T-helper 17 cell (primary cell): Measurements from ENCODE around the gene OIP5. TPM values are rescaled to one million over a fixed set of nuclear protein-coding genes. Genes with fewer than 3 reads are reported as not detected.

Experiments
- ATAC-seq: fragments of 150-1000 bp; cut with Tn5 transposase; 2 replicates; pipeline ENCODE4 v1.10.0; 2021; ENCODE audit warnings: mild to moderate bottlenecking, moderate library complexity
- DNase-seq, 3 donors: peaks; one replicate each; pipeline versions ENCODE4 v3.0.0 to v3.0.0-alpha.2; 2020 to 2021
- H3K9me3 ChIP-seq: one replicate; pipeline ENCODE4 v1.7.0; 2013; ENCODE audit warnings: low read length, mild to moderate bottlenecking; ENCODE audit not compliant: control insufficient read depth, poor library complexity, severe bottlenecking
- H3K27ac Mint-ChIP-seq: one replicate; pipeline ENCODE4 v1.8.0; 2022; ENCODE audit warnings: mild to moderate bottlenecking, moderate library complexity, mixed read lengths
- H3K27me3 Mint-ChIP-seq: one replicate; pipeline ENCODE4 v1.8.0; 2022; ENCODE audit warnings: mixed read lengths
- H3K36me3 Mint-ChIP-seq: one replicate; pipeline ENCODE4 v1.8.0; 2022; ENCODE audit warnings: low read depth, mixed read lengths
- H3K4me1 Mint-ChIP-seq: one replicate; pipeline ENCODE4 v1.8.0; 2022; ENCODE audit warnings: mild to moderate bottlenecking, mixed read lengths
- H3K4me3 Mint-ChIP-seq: one replicate; pipeline ENCODE4 v1.8.0; 2022; ENCODE audit warnings: mild to moderate bottlenecking, moderate library complexity, mixed read lengths
- total RNA-seq, 4 donors: library from RNA in 2 of 4; stranded (reverse) in 2 of 4; gene quantifications; one replicate each; pipeline ENCODE4 v1.2.3 and lab custom pipeline; 2022 to 2026

Gene OIP5
- total RNA-seq (1 to 10 TPM in 1 of 2 donors, not detected in 1; 1.2 TPM), total RNA-seq (lab: John Stamatoyannopoulos, UW) (0.35 to 0.38 reads per million in 2 donors)

DNA sequence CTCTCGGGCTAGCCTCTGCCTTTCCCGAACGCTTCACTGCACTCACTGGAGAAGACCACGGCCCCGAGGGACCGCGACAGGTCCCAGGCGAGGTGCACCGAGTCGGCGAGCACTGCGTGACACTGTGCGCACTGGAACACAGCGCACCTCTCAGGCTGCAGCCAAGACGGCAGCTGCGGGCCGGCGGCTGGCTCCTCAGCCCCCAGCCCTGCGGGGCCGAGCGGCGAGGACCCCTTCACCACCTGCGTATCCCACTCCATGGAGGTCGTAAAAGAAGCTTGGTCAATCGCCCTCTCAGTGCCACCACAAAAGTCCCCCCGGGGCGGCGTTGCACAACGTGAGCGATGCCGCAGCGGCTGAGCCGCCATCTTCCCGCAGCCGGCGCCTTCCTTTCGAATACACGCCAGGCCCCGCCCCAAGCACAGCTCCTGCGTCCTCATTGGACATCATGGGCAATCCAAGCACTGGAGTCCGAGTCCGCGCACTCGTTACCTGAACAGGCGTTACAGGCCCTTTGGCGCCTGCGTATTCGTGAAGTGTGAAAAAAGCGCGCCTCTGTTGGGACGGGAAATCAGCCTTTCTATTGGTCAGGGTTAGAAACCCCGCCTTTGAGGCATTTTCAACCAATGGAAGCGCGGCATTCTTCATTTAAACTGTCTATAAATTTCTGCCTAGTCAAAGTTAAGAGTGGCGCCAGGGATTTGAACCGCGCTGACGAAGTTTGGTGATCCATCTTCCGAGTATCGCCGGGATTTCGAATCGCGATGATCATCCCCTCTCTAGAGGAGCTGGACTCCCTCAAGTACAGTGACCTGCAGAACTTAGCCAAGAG lies at the start of gene OIP5, which contains the start of gene NUSAP1:
TSS of gene OIP5 (minus strand) at position 398 of the 832 bp plus-strand sequence. CDS start at position 368, 30 bp downstream.
TSS of gene NUSAP1 (plus strand) at position 688 of the 832 bp plus-strand sequence. CDS start at position 765, 77 bp downstream.
- ATAC-seq = peak; percentile 95
- no peaks in the 10 kb centered on the region for H3K9me3 ChIP-seq
- peak; percentile 93 to 97 (median 94) for DNase-seq
- Mint-ChIP-seq H3K27ac (peak within 1 kb of the TSS; percentile 94), H3K36me3 (peaks cover 2% of the 10 kb centered on the region), H3K4me1 (peaks cover 17% of the 10 kb centered on the region), H3K27me3 (no peaks in the 10 kb centered on the region), H3K4me3 (peak within 1 kb of the TSS; percentile 98)

- no peak for DNase-seq
- no peaks in the 10 kb centered on the region for H3K36me3 Mint-ChIP-seq
- H3K4me3 Mint-ChIP-seq = no peak overlapping the region
- H3K9me3 ChIP-seq = no peaks in the 10 kb centered on the region
- no peak overlapping the region for H3K27ac Mint-ChIP-seq
- H3K27me3 Mint-ChIP-seq = no peaks in the 10 kb centered on the region
- H3K4me1 Mint-ChIP-seq = no peaks in the 10 kb centered on the region
- ATAC-seq = no peak
These were observed 45.6 kb upstream of the OIP5 start for GRCh38 chr15:41377978-41378377.

DNA sequence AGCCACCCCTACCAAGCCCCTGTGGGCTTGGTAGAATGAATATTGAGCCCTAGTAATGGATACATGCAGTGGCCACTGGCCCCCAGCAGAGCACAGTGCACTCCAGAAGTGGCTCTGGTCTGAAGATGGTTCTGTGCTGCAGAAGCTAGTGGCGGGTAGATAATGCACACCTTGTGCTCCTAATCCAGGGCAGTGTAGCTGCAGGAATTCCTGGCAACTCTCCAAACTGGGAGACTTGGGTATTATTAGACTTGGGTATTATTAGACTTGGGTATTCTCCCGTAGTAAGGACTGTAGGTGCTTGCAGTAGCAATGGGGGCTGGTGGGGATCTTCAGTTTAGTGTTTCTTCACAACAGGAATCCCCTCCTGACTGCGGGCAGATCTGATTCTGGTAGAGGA lies 35.0 kb upstream of the OIP5 start:
- Mint-ChIP-seq H3K27me3 (no peaks in the 10 kb centered on the region), H3K4me3 (no peak overlapping the region), H3K27ac (no peak overlapping the region), H3K4me1 (no peaks in the 10 kb centered on the region), H3K36me3 (no peaks in the 10 kb centered on the region)
- DNase-seq (no peak), ATAC-seq (no peak)
- H3K9me3 ChIP-seq = no peaks in the 10 kb centered on the region

GRCh38 chr15:41354371-41354770 lies 22.0 kb upstream of the OIP5 start:
- DNase-seq (no peak), ATAC-seq (no peak)
- Mint-ChIP-seq H3K4me3 (no peak overlapping the region), H3K27me3 (no peaks in the 10 kb centered on the region), H3K4me1 (no peaks in the 10 kb centered on the region), H3K36me3 (no peaks in the 10 kb centered on the region), H3K27ac (no peak overlapping the region)
- H3K9me3 ChIP-seq = no peaks in the 10 kb centered on the region

DNA sequence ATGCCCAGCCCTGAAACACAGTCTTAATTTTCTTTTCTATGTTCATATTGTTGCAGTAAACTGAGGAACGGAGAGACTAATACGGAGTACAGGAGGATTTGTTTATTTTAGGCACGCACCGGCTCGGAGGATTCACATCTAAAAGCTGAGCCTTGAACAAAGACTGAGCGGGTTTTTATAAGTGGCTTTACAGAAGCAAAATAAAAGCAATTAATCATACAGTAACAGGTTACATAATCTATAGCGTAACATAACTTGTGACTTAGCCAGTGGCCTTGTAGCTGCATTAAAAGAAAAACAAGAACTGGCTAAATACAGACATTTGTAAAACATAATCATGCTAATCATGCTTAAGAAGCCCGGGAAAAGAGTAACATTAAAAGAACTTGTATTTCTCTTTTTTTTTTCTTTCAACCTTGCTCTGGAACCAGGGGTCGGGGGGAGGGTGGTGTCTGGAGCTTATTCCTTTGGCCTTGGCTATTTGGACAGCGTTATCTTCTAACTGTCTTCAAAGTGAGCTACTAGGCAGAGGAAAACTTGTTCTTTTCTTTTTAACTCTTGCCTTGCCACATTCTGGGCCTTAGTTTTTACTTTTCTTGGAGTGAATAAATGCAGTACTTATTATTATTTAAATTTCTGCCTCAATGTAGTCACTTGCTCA lies 17.8 kb upstream of the OIP5 start:
- no peaks in the 10 kb centered on the region for H3K9me3 ChIP-seq
- DNase-seq = no peak
- H3K27ac Mint-ChIP-seq = peak overlapping the region; percentile 39
- peaks cover 2% of the 10 kb centered on the region for H3K36me3 Mint-ChIP-seq
- H3K4me3 Mint-ChIP-seq = no peak overlapping the region
- no peaks in the 10 kb centered on the region for H3K27me3 Mint-ChIP-seq
- H3K4me1 Mint-ChIP-seq = peaks cover 3% of the 10 kb centered on the region
- no peak for ATAC-seq

GRCh38 chr15:41347236-41347635 lies 14.8 kb upstream of the OIP5 start:
- ATAC-seq = no peak
- DNase-seq = no peak
- no peaks in the 10 kb centered on the region for H3K27me3 Mint-ChIP-seq
- peaks cover 3% of the 10 kb centered on the region for H3K4me1 Mint-ChIP-seq
- H3K9me3 ChIP-seq = no peaks in the 10 kb centered on the region
- no peak overlapping the region for H3K4me3 Mint-ChIP-seq
- peaks cover 2% of the 10 kb centered on the region for H3K36me3 Mint-ChIP-seq
- H3K27ac Mint-ChIP-seq = no peak overlapping the region

DNA sequence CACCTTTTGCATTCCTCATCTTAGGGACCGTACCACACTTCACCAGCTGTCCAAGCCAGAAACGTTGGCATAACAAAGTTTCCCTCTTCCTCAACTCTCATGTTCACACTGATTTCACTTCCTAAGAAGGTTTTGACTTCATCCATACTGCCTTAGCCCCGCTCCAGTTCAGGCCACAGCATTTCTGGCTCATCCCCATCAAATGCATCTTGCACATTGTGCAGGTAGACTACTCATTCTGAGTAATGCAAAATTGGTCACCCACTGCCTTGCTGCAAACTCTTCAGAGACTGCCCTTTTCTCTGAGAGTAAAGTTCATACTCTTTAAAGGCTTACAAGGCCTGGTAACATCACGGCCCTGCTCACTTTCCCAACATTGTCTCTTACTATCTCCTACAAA lies 9.1 kb upstream of the OIP5 start:
- no peaks in the 10 kb centered on the region for H3K9me3 ChIP-seq
- Mint-ChIP-seq H3K27ac (no peak overlapping the region), H3K27me3 (no peaks in the 10 kb centered on the region), H3K36me3 (peaks cover 5% of the 10 kb centered on the region), H3K4me3 (no peak overlapping the region), H3K4me1 (peaks cover 15% of the 10 kb centered on the region)
- no peak for DNase-seq
- no peak for ATAC-seq

- H3K36me3 Mint-ChIP-seq = peaks cover 2% of the 10 kb centered on the region
- H3K9me3 ChIP-seq = no peaks in the 10 kb centered on the region
- DNase-seq (no peak), ATAC-seq (no peak)
- H3K27ac Mint-ChIP-seq = no peak overlapping the region
- peaks cover 15% of the 10 kb centered on the region for H3K4me1 Mint-ChIP-seq
- no peak overlapping the region for H3K4me3 Mint-ChIP-seq
- H3K27me3 Mint-ChIP-seq = no peaks in the 10 kb centered on the region
These were observed 7.9 kb upstream of the OIP5 start for GRCh38 chr15:41340189-41340695.

GRCh38 chr15:41337631-41338522 lies 5.5 kb upstream of the OIP5 start:
- no peak for DNase-seq
- Mint-ChIP-seq H3K36me3 (peaks cover 2% of the 10 kb centered on the region), H3K4me3 (peak overlapping the region; percentile 31), H3K4me1 (peaks cover 18% of the 10 kb centered on the region), H3K27ac (peak overlapping the region; percentile 54), H3K27me3 (no peaks in the 10 kb centered on the region)
- no peaks in the 10 kb centered on the region for H3K9me3 ChIP-seq
- no peak for ATAC-seq

DNA sequence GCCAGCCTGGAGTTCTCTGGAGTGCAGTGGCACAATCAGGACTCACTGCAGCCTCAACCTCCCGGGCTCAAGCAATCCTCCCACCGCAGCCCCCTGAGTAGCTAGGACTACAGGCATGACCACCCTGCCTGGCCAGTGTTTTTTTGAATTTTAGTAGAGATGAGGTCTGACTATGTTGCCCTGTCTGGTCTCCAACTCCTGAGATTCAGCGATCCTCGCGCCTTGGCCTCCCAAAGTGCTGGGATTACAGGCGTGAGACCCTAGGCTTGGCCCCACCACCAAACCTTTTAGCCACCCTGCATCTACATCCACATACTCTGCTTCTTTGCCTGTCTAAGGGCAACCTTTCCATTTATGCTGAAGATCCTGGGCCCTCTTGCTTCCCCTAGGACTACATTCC lies 4.7 kb upstream of the OIP5 start:
- H3K27ac Mint-ChIP-seq = peak overlapping the region; percentile 32
- DNase-seq (no peak), ATAC-seq (no peak)
- H3K27me3 Mint-ChIP-seq = no peaks in the 10 kb centered on the region
- H3K9me3 ChIP-seq = no peaks in the 10 kb centered on the region
- H3K4me3 Mint-ChIP-seq = no peak overlapping the region
- H3K36me3 Mint-ChIP-seq = peaks cover 4% of the 10 kb centered on the region
- peaks cover 22% of the 10 kb centered on the region for H3K4me1 Mint-ChIP-seq

DNA sequence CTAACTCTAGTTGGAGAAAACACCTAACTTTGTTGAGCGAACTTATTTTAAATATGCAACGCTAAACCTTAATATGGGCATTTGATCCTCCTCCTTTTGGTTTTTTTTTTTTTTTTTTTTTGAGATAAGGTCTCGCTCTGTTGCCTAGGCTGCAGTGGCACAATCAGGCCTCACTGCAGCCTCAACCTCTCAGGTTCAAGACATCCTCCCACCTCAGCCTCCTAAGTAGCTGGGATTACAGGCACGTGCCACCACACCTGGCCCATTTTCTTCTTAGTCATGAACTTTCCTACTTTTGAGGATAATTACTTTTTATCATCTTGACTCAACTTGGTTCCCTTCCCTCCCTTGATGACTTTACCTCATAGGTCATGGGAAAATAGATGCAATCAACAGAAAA lies 4.2 kb upstream of the OIP5 start:
- no peak for DNase-seq
- H3K9me3 ChIP-seq = no peaks in the 10 kb centered on the region
- no peak overlapping the region for H3K4me3 Mint-ChIP-seq
- ATAC-seq = no peak
- peaks cover 2% of the 10 kb centered on the region for H3K36me3 Mint-ChIP-seq
- H3K27me3 Mint-ChIP-seq = no peaks in the 10 kb centered on the region
- peaks cover 27% of the 10 kb centered on the region for H3K4me1 Mint-ChIP-seq
- H3K27ac Mint-ChIP-seq = peak overlapping the region; percentile 32

DNA sequence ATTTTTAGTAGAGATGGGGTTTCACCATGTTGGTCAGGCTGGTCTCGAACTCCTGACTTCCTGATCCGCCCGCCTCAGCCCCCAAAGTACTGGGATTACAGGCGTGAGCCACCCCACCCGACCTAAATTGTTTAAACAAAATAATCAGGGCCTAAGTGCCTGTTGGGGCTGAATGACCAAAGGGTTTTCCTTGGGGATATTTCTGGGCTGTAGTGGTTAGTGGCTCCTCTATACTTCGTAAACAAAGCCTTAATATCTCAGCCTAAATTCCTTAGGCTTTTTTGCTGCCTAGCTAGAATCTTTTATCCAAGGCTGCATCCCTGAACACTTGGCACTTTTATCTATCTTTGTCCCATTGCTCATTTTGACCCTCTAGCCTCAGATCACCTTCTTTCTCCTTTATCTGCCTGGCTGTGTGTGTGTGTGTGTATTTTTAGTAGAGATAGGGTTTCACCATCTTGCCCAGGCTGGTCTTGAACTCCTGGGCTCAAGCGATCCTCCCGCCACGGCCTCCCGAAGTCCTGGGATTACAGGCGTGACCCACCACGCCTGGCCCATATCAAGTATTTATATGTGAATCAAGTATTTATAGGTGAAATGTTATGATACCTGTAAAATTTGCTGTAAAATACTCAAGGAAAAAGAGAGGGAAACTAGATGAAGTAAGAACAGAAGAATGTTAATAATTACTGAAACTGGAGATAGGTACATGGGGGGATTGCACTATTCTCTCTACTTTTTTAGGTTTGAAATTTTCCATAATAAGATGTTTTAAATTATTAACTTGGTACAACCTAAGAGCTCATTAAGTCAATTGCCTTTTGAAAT lies 2.1 kb upstream of the OIP5 start:
- Mint-ChIP-seq H3K36me3 (peaks cover 2% of the 10 kb centered on the region), H3K4me3 (peak overlapping the region; percentile 98), H3K27me3 (no peaks in the 10 kb centered on the region), H3K4me1 (peaks cover 24% of the 10 kb centered on the region), H3K27ac (no peak overlapping the region)
- no peak for ATAC-seq
- H3K9me3 ChIP-seq = no peaks in the 10 kb centered on the region
- DNase-seq = no peak
